ENCODE results near the gene DLGAP1. TPM values are rescaled to one million over a fixed set of nuclear protein-coding genes. Genes with fewer than 3 reads are reported as not detected.
"Not testable (repeated sequence)": the region's sequence is repeated elsewhere in the genome, so short reads cannot be mapped to it uniquely, and the experiment has no call there.

Gene DLGAP1
- total RNA-seq, 1 donor from 2014 or later: 3.7 TPM

GRCh38 chr18:4040391-4041092, 414.6 kb downstream of the DLGAP1 start:
- no peak overlapping the region for H3K27ac Mint-ChIP-seq
- H3K36me3 Mint-ChIP-seq: no peaks in the 10 kb centered on the region
- no peaks in the 10 kb centered on the region for H3K27me3 Mint-ChIP-seq
- TF ChIP-seq, protein P1, sequence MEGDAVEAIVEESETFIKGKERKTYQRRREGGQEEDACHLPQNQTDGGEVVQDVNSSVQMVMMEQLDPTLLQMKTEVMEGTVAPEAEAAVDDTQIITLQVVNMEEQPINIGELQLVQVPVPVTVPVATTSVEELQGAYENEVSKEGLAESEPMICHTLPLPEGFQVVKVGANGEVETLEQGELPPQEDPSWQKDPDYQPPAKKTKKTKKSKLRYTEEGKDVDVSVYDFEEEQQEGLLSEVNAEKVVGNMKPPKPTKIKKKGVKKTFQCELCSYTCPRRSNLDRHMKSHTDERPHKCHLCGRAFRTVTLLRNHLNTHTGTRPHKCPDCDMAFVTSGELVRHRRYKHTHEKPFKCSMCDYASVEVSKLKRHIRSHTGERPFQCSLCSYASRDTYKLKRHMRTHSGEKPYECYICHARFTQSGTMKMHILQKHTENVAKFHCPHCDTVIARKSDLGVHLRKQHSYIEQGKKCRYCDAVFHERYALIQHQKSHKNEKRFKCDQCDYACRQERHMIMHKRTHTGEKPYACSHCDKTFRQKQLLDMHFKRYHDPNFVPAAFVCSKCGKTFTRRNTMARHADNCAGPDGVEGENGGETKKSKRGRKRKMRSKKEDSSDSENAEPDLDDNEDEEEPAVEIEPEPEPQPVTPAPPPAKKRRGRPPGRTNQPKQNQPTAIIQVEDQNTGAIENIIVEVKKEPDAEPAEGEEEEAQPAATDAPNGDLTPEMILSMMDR (conservative IDR thresholded peaks at IDR 0.05): no peak
- no peaks in the 10 kb centered on the region for H3K9me3 Mint-ChIP-seq
- no peak overlapping the region for H3K4me3 Mint-ChIP-seq
- H3K4me1 Mint-ChIP-seq (ENCODE audit: unreplicated experiment): no peaks in the 10 kb centered on the region
- no peak for DNase-seq (ENCODE audit: extremely low spot score, unreplicated experiment)

- DNase-seq (ENCODE audit: extremely low spot score, unreplicated experiment): no peak
- no peaks in the 10 kb centered on the region for H3K4me1 Mint-ChIP-seq (ENCODE audit: unreplicated experiment)
- H3K9me3 Mint-ChIP-seq: no peaks in the 10 kb centered on the region
- no peaks in the 10 kb centered on the region for H3K27me3 Mint-ChIP-seq
- TF ChIP-seq, protein P1 (conservative IDR thresholded peaks at IDR 0.05): no peak
- H3K27ac Mint-ChIP-seq: no peak overlapping the region
- H3K36me3 Mint-ChIP-seq: no peaks in the 10 kb centered on the region
- H3K4me3 Mint-ChIP-seq: no peak overlapping the region
Measured at GRCh38 chr18:4035521-4035920, 419.6 kb downstream of the DLGAP1 start.

- not testable (repeated sequence) for DNase-seq (ENCODE audit: extremely low spot score, unreplicated experiment); H3K27ac Mint-ChIP-seq; H3K4me1 Mint-ChIP-seq (ENCODE audit: unreplicated experiment); H3K4me3 Mint-ChIP-seq; H3K36me3 Mint-ChIP-seq; H3K9me3 Mint-ChIP-seq; H3K27me3 Mint-ChIP-seq
Measured at GRCh38 chr18:4034815-4035214, 420.3 kb downstream of the DLGAP1 start.

GRCh38 chr18:4026542-4026941, 428.6 kb downstream of the DLGAP1 start:
- TF ChIP-seq, protein P1 (conservative IDR thresholded peaks at IDR 0.05): no peak
- Mint-ChIP-seq H3K4me3 (no peak overlapping the region), H3K36me3 (no peaks in the 10 kb centered on the region), H3K27me3 (no peaks in the 10 kb centered on the region), H3K27ac (no peak overlapping the region), H3K4me1 (ENCODE audit: unreplicated experiment) (no peaks in the 10 kb centered on the region), H3K9me3 (no peaks in the 10 kb centered on the region)
- DNase-seq (ENCODE audit: extremely low spot score, unreplicated experiment): no peak

DNA sequence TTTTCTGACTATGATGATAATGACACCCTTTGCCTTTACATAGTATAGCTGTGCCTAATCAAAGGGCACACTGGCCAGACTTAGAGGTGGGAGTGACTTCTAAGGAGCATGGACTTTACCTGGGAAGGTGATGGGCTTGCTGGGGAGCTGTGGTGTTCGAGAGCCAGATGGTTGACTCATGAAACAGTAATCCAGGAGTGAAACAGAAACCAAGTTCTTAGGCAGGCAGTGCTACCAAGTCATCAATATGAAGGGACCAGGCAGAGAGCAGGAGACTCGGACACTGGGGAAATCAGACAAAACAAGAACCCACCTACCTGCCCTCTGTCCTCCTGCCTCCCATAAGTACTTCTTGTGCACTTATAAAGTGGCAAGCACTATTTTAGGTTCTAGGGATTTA, 430.4 kb downstream of the DLGAP1 start:
- Mint-ChIP-seq H3K27me3 (no peaks in the 10 kb centered on the region), H3K9me3 (no peaks in the 10 kb centered on the region), H3K36me3 (no peaks in the 10 kb centered on the region), H3K27ac (no peak overlapping the region), H3K4me3 (no peak overlapping the region), H3K4me1 (ENCODE audit: unreplicated experiment) (no peaks in the 10 kb centered on the region)
- TF ChIP-seq, protein P1 (conservative IDR thresholded peaks at IDR 0.05): no peak
- DNase-seq (ENCODE audit: extremely low spot score, unreplicated experiment): no peak

GRCh38 chr18:4022749-4023148, 432.4 kb downstream of the DLGAP1 start:
- not testable (repeated sequence) for H3K4me3 Mint-ChIP-seq; H3K27ac Mint-ChIP-seq; DNase-seq (ENCODE audit: extremely low spot score, unreplicated experiment); H3K9me3 Mint-ChIP-seq; H3K27me3 Mint-ChIP-seq; H3K4me1 Mint-ChIP-seq (ENCODE audit: unreplicated experiment); H3K36me3 Mint-ChIP-seq

DNA sequence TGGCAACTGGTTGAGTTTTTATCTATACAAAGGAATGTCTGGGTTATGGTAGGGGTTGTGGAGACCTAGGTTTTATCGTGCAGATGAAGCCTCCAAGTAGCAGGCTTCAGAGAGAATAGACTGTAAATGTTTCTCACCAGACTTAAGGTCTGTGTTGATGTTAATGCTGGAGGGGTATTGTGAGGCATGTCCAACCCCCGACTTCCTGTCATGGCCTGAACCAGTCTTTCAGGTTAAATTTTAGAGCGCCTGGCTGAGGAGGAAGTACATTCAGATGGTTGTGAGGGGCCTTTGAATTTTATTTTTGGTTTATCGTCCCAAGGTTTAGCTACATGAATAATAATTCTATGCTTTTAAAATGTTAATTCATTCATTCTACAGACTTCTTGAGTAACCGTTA, 435.1 kb downstream of the DLGAP1 start:
- Mint-ChIP-seq H3K27me3 (no peaks in the 10 kb centered on the region), H3K4me3 (no peak overlapping the region), H3K36me3 (no peaks in the 10 kb centered on the region), H3K4me1 (ENCODE audit: unreplicated experiment) (no peaks in the 10 kb centered on the region), H3K27ac (no peak overlapping the region), H3K9me3 (no peaks in the 10 kb centered on the region)
- no peak for DNase-seq (ENCODE audit: extremely low spot score, unreplicated experiment)
- TF ChIP-seq, protein P1 (conservative IDR thresholded peaks at IDR 0.05): no peak

Data from type B pancreatic cell (in vitro differentiated cells).